22Rv1 (cell line): Measurements from ENCODE around the gene IRF6.

Source experiments
- H3K27ac ChIP-seq: fragments of 450-650 bp; 2 replicates; pipeline ENCODE4 v1.5.1; 2017
- ZFX ChIP-seq: fragments of 450-650 bp; IDR thresholded peaks from 2 replicates; pipeline ENCODE4 v1.6.1; 2017; ENCODE audit warnings: antibody characterized with exemption, borderline replicate concordance
- TF ChIP-seq, protein P1 (sequence below): fragments of 450-650 bp; IDR thresholded peaks from 2 replicates; pipeline ENCODE4 v1.5.1; 2017; ENCODE audit warnings: mild to moderate bottlenecking

IRF6 gene

DNA sequence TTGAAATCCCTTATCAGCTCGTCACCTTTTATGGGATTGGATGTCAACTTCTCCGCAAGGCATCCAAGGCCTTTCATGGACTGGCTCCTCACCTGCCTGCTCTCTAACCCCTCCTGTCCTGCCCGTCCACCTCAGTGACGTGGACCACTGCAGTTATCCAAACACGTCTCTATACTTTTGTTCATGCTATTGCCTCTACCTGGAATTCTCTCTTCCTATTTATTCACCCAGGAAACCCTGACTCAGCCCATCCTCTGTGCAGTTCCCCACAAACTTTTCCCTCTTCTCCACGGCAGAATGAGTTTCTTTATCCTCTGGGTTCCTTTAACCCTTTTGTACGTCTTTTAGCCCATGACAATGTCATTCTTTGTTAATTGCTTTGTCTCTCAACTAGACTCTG, 16.8 kb upstream of the IRF6 start:
- H3K27ac ChIP-seq = no peak overlapping the region
- TF ChIP-seq, protein P1, sequence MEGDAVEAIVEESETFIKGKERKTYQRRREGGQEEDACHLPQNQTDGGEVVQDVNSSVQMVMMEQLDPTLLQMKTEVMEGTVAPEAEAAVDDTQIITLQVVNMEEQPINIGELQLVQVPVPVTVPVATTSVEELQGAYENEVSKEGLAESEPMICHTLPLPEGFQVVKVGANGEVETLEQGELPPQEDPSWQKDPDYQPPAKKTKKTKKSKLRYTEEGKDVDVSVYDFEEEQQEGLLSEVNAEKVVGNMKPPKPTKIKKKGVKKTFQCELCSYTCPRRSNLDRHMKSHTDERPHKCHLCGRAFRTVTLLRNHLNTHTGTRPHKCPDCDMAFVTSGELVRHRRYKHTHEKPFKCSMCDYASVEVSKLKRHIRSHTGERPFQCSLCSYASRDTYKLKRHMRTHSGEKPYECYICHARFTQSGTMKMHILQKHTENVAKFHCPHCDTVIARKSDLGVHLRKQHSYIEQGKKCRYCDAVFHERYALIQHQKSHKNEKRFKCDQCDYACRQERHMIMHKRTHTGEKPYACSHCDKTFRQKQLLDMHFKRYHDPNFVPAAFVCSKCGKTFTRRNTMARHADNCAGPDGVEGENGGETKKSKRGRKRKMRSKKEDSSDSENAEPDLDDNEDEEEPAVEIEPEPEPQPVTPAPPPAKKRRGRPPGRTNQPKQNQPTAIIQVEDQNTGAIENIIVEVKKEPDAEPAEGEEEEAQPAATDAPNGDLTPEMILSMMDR = no peak
- TF ChIP-seq ZFX = no peak

DNA sequence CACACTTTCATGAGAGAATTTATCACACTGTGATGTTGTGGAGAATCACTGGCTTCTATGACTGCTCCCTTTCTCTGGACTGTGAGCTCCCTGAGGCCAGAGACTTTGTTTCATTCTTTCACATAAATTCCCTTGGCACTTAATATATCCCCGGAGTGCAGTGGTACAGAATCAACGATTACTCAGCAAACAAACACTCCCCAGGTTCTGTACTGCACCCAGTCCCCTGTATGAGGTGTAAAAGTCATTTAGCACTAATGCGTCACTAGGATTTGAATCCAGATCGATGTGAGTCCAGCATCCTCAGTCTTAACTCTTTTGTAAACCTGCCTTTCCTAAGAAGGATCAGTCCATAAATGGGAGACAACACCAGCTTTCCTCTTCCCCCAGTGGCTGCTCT, 15.0 kb upstream of the IRF6 start:
- H3K27ac ChIP-seq = no peak overlapping the region
- no peak for TF ChIP-seq ZFX
- TF ChIP-seq, protein P1 = no peak

DNA sequence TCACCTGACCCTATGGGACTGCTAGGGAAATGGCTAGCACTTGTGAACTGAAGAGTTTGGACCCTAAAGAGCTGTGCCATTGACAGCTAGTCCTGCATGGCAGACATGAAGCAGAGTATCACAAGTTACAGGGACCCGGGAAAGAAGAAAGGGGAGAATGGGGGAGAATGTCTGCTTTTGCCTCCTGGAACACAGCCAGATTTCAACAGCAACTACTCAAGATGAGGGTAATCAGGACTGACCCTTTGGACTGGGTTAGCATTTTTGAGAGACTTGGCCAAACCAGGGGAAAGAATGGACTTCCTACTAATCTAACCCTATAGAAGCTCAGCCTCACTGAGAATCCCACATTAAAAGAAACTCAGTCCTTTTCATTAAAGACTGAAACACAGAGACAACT, 13.1 kb upstream of the IRF6 start:
- TF ChIP-seq ZFX = no peak
- TF ChIP-seq, protein P1 = no peak
- H3K27ac ChIP-seq = no peak overlapping the region

- TF ChIP-seq ZFX = no peak
- TF ChIP-seq, protein P1 = no peak
- no peak overlapping the region for H3K27ac ChIP-seq
Measured at GRCh38 chr1:209817691-209818090, 11.7 kb upstream of the IRF6 start.

DNA sequence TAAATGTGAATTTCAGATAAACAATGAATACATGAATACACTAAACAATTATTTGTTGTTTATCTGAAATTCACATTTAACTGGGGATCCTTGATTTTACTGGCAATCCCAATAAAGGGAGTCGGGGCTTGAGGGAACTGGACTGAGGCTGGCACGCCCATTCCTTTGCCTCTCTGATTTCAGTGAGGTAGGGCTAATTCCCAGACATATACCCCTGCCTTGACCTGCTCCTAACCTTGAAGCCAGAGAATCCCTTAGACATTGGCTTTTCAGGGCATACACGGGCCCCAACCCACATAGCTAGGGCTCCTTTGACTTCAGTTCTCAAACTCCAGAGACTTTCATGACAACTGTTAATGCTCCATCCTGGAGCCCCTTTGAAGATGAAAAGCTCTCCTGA, 11.0 kb upstream of the IRF6 start:
- H3K27ac ChIP-seq = no peak overlapping the region
- TF ChIP-seq, protein P1 = no peak
- no peak for TF ChIP-seq ZFX

- no peak overlapping the region for H3K27ac ChIP-seq
- TF ChIP-seq, protein P1 = no peak
- TF ChIP-seq ZFX = no peak
Measured at GRCh38 chr1:209815931-209816341, 10.0 kb upstream of the IRF6 start.

DNA sequence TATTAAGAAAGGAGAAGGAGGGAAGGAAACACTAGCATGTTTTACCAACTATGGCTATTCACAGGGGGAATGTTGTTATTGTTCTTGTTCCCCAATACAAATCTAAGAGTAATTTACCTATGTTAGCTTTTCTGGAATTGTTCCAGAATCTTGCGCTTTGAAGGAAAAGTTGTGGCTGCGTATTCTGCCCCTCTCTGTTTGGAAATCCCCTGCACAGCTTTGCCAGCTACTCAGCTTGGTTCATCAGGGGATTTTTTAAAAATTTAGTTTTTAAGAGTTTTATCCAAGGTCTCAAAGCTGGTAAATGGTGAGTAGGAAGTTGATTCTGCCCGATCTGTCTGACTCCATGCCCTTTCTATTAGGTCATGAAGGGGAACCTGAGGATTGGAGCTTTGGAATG, 9.5 kb upstream of the IRF6 start:
- TF ChIP-seq ZFX = no peak
- TF ChIP-seq, protein P1 = no peak
- H3K27ac ChIP-seq = no peak overlapping the region
